Measurements from ENCODE around the gene ITGA11. TPM values are rescaled to one million over a fixed set of nuclear protein-coding genes. Genes with fewer than 3 reads are reported as not detected.

ITGA11 gene
- total and polyA plus RNA-seq, 12 donors: 1.4 to 25.9 (median 12.3) TPM

DNA sequence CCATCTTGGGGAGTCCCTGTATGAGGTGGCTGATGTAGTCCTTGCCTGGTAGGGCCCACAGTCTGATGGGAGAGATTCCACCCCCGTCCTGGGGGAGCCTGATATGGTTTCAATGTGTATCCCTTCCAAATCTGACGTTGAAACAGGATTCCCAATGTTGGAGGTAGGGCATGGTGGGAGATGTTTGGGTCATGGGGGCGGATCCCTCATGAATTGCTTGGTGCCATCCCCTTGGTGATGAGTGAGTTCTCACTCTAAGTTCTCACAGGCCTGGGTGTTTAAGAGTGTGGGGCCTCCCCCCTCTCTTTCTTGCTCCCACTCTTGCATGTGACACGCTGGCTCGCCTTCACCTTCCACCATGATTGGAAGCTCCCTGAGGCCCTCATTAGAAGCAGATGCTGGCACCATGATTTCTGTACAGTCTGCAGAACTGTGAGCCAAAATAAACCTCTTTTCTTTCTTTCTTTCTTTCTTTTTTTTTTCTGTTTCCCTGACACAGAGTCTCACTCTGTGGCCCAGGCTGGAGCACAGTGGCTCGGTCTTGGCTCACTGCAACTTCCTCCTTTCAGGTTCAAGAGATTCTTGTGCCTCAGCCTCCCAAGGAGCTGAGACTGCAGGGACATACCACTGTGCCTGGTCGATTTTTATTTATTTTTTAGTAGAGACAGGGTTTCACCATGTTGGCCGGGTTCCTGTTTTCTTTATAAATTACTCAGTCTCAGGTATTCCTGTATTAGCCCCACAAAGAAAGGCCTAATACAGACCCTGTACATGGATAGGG is 28.6 kb downstream of the ITGA11 start:
- H3K27ac ChIP-seq: no peak overlapping the region
- H3K36me3 ChIP-seq: no peaks in the 10 kb centered on the region
- ATAC-seq: no peak
- WGBS, 2 donors: 90% methylated on average over 8 of the region's 8 CpGs
- peaks cover 0 to 16% (median 0%) of the 10 kb centered on the region in 11 donors for H3K9me3 ChIP-seq
- TF ChIP-seq, protein P1, sequence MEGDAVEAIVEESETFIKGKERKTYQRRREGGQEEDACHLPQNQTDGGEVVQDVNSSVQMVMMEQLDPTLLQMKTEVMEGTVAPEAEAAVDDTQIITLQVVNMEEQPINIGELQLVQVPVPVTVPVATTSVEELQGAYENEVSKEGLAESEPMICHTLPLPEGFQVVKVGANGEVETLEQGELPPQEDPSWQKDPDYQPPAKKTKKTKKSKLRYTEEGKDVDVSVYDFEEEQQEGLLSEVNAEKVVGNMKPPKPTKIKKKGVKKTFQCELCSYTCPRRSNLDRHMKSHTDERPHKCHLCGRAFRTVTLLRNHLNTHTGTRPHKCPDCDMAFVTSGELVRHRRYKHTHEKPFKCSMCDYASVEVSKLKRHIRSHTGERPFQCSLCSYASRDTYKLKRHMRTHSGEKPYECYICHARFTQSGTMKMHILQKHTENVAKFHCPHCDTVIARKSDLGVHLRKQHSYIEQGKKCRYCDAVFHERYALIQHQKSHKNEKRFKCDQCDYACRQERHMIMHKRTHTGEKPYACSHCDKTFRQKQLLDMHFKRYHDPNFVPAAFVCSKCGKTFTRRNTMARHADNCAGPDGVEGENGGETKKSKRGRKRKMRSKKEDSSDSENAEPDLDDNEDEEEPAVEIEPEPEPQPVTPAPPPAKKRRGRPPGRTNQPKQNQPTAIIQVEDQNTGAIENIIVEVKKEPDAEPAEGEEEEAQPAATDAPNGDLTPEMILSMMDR (IDR thresholded peaks at IDR 0.05): no peak
- no peaks in the 10 kb centered on the region for H3K4me1 ChIP-seq
- intact Hi-C loops (cut with DNase I): no loop called here
- H3K27me3 ChIP-seq: no peaks in the 10 kb centered on the region
- no peak for DNase-seq
- no peak overlapping the region for H3K4me3 ChIP-seq

DNA sequence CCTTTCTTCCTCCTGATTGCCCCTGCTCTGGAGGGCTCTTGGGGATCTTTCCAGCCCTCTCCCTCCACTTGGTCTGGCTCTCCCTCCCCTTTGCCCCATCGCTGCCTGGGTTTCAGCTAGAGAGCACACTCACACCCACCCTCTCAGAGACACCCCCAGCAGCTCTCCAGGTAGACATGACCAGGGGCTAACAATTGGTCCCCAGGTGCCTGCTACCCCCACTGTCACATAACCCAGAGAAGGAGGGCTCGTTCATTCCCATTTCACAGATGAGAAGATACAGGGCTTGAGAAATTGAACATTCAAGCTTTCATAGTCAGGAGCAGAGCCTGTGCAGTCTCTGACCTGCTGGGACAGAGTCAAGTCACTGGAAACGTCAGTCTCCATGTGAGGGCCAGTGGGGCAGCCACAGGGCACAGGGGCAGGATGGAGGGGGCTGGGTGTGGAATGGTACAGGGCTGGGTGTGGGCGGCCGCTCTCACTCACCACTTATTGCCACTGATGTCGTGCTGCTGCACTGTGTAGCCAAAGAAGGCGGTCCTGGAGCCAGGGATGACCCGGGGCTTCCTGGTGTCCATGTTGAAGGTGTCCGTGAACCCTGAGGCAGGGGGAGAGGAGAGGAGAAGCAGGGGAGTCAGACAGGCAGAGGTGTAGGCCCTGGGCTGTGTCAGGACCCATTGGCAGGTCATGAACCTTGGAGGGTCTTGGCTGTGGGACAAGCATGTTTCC is 29.4 kb downstream of the ITGA11 start:
- no peak overlapping the region for H3K4me3 ChIP-seq
- TF ChIP-seq, protein P1 (IDR thresholded peaks at IDR 0.05): no peak
- H3K27ac ChIP-seq: no peak overlapping the region
- WGBS, 2 donors: 88 to 91% methylated on average over 9 of the region's 9 CpGs
- no peaks in the 10 kb centered on the region for H3K27me3 ChIP-seq
- intact Hi-C loops (cut with DNase I): no loop called here
- no peaks in the 10 kb centered on the region for H3K4me1 ChIP-seq
- peaks cover 0 to 16% (median 0%) of the 10 kb centered on the region in 11 donors for H3K9me3 ChIP-seq
- no peak for ATAC-seq
- DNase-seq: no peak
- H3K36me3 ChIP-seq: no peaks in the 10 kb centered on the region

DNA sequence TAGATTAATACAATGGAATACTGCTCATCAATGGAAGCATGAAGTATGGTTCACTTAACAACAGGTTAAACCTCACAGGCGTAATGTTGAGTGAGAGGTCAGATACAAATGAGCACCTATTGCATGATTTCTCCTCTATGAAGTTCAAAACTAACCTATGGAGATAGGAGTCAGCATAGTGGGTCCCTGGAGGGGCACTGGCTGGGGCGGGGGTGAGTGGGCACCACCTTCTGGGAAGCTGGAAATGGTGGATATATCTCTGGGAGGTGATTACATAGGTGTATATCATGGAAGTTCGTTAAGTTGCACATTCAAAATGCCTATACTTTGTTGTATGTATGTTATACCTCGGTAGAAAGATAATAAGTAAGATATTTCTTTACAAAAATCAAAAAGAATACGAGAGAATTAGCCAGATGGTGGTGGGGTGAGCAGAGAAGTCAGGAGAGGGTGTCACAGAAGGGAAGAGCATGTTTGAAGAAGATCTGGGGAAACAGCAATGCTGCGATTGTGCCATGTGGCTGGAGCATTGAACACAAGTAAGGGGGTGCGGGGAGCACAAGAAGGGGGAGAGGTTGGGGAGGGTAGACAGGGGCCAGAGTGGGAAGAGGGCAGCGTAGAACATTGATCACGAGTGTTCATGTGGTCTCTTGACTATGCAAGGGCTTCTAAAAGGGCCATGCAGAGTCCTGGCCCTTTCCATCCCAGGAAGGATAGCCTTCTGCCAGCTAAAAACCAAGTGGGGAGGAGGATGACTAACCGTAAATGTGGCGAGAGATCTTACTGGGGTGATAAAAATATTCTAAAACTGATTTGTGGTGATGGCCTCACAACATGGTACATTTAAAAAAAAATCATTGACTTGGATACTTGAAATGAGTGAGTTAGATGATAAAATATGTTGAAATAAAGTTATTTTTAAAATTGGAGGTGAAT is 30.2 kb downstream of the ITGA11 start:
- Histone ChIP-seq H3K4me1 (no peaks in the 10 kb centered on the region), H3K27ac (no peak overlapping the region), H3K27me3 (no peaks in the 10 kb centered on the region), H3K9me3 (peaks cover 0 to 16% (median 0%) of the 10 kb centered on the region in 11 donors), H3K4me3 (no peak overlapping the region), H3K36me3 (no peaks in the 10 kb centered on the region)
- WGBS, 2 donors: 88 to 89% methylated on average over 11 of the region's 11 CpGs
- intact Hi-C loops (cut with DNase I): no loop called here
- ATAC-seq (no peak), DNase-seq (no peak)
- TF ChIP-seq, protein P1 (IDR thresholded peaks at IDR 0.05): no peak

DNA sequence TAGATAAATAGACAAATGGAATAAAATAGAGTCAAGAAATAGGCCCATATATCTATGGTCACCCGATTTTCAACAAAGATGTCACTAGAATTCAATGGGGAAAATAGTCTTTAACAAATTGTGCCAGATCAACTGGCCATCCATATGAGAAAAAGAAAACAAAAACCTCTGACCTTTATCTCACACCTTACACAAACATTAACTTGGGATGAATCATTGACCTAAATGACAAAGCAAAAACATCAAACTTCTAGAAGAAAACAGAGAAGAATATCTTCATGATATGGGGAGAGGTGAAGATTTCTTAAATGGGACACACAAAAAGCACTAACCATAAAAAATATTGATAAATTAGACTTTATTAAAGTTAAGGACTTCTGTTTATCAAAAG is 31.9 kb downstream of the ITGA11 start:
- H3K36me3 ChIP-seq: no peaks in the 10 kb centered on the region
- H3K27me3 ChIP-seq: no peaks in the 10 kb centered on the region
- intact Hi-C loops (cut with DNase I): no loop called here
- no peak overlapping the region for H3K27ac ChIP-seq
- TF ChIP-seq, protein P1 (IDR thresholded peaks at IDR 0.05): no peak
- H3K4me3 ChIP-seq: no peak overlapping the region
- peaks cover 0 to 16% (median 0%) of the 10 kb centered on the region in 11 donors for H3K9me3 ChIP-seq
- DNase-seq (no peak), ATAC-seq (no peak)
- WGBS, 2 donors: 91 to 96% methylated on average over 1 of the region's 1 CpG
- H3K4me1 ChIP-seq: no peaks in the 10 kb centered on the region
